H1 (cell line): ENCODE measurements around the gene ZNF697.
"Not testable (repeated sequence)": the region's sequence is repeated elsewhere in the genome, so short reads cannot be mapped to it uniquely, and the experiment has no call there.

Source experiments
- CBX5 ChIP-seq: fragments of 300-800, 300-1000 bp; sonication (generic); IDR thresholded peaks from 2 replicates; pipeline ENCODE4 v1.7.1; 2016; ENCODE audit warnings: antibody characterized with exemption, low read length, low read depth
- CHD7 ChIP-seq: fragments of 300-600 bp; sonication (generic); IDR thresholded peaks from 2 replicates; pipeline ENCODE4 v1.7.1; 2012; ENCODE audit warnings: low read length, moderate library complexity, mild to moderate bottlenecking, inconsistent platforms; ENCODE audit not compliant: insufficient replicate concordance
- CTCF ChIP-seq, 3 experiments: IDR thresholded peaks; 1 replicate in 2 of 3; 2 replicates in 1 of 3; pipeline versions ENCODE4 v1.5.1 to v1.6.1; 2011; ENCODE audit warnings: low read length in 3 of 3, mild to moderate bottlenecking in 3 of 3, inconsistent platforms in 2 of 3, low read depth in 1 of 3, moderate library complexity in 1 of 3; ENCODE audit not compliant: insufficient read depth in 1 of 3; ENCODE audit errors: control extremely low read depth in 1 of 3
- EGR1 ChIP-seq: IDR thresholded peaks from 2 replicates; pipeline ENCODE4 v1.6.1; 2011; ENCODE audit warnings: low read depth, low read length, borderline replicate concordance
- EP300 ChIP-seq, 2 experiments: IDR thresholded peaks; 1 replicate in 1 of 2; 2 replicates in 1 of 2; pipeline ENCODE4 v1.6.1; 2011 to 2012; ENCODE audit warnings: low read depth in 2 of 2, low read length in 2 of 2, mild to moderate bottlenecking in 2 of 2, borderline replicate concordance in 1 of 2, inconsistent platforms in 1 of 2, moderate library complexity in 1 of 2
- EZH2 ChIP-seq: fragments of 200-600 bp; sonication (generic); IDR thresholded peaks from 2 replicates; pipeline ENCODE4 v1.7.1; 2012; ENCODE audit warnings: low read depth, mild to moderate bottlenecking, moderate library complexity, low read length, inconsistent platforms; ENCODE audit not compliant: severe bottlenecking
- MAFK ChIP-seq: IDR thresholded peaks from 2 replicates; pipeline ENCODE4 v1.6.1; 2012; ENCODE audit warnings: low read depth, mild to moderate bottlenecking, improper control_type of control experiment, low read length
- PHF8 ChIP-seq: fragments of 200-600 bp; sonication (generic); conservative IDR thresholded peaks from 2 replicates; pipeline ENCODE4 v1.7.1; 2012; ENCODE audit warnings: low read depth, mild to moderate bottlenecking, inconsistent platforms, low read length, moderate library complexity
- SIRT6 ChIP-seq: IDR thresholded peaks from one replicate; pipeline ENCODE4 v1.7.1; 2012; ENCODE audit warnings: low read length, inconsistent platforms
- SRF ChIP-seq: IDR thresholded peaks from 2 replicates; pipeline ENCODE4 v1.6.1; 2011; ENCODE audit warnings: mild to moderate bottlenecking, low read depth, low read length, moderate library complexity
- TCF12 ChIP-seq: IDR thresholded peaks from 2 replicates; pipeline ENCODE4 v1.6.1; 2011; ENCODE audit warnings: low read depth, mild to moderate bottlenecking, low read length
- YY1 ChIP-seq: IDR thresholded peaks from 2 replicates; pipeline ENCODE4 v1.6.1; 2011; ENCODE audit warnings: low read depth, mild to moderate bottlenecking, low read length
- ZNF274 ChIP-seq: IDR thresholded peaks from 2 replicates; pipeline ENCODE4 v1.7.0; 2012; ENCODE audit warnings: low read length, borderline replicate concordance; ENCODE audit errors: extremely low read depth

GRCh38 chr1:119585801-119586200, 62.3 kb downstream of the ZNF697 start:
- TF ChIP-seq EZH2; EP300 (IDR thresholded peaks at IDR 0.05; ENCODE audit: borderline replicate concordance in 1 of 2, low read depth in 2 of 2, low read length in 2 of 2); EGR1; TCF12; CBX5; SIRT6; YY1; ZNF274; MAFK; PHF8; CTCF (IDR thresholded peaks at IDR 0.05; ENCODE audit: control extremely low read depth in 1 of 3, insufficient read depth in 1 of 3, low read depth in 1 of 3, low read length in 3 of 3); CHD7; SRF: not testable (repeated sequence)
